Gastroesophageal sphincter (tissue), 4 donors: Measurements from ENCODE around the gene B4GALT6. TPM values are rescaled to one million over a fixed set of nuclear protein-coding genes. Genes with fewer than 3 reads are reported as not detected.

Experiments used
- ATAC-seq: fragments of 150-250 bp; one replicate; pipeline ENCODE4 v1.9.1; 2016; ENCODE audit warnings: mild to moderate bottlenecking, moderate library complexity
- H3K27ac ChIP-seq, 4 donors: fragments of 200-600 bp; sonication (generic) in 3 of 4; 1 replicate in 3 of 4; 2 replicates in 1 of 4; pipeline ENCODE4 v1.5.1; 2016 to 2019
- H3K27me3 ChIP-seq: fragments of 200-600 bp; sonication (generic); one replicate; pipeline ENCODE4 v1.5.1; 2019
- H3K36me3 ChIP-seq, 2 donors: fragments of 200-600 bp; sonication (generic); one replicate each; pipeline ENCODE4 v1.5.1; 2019; ENCODE audit warnings: control low read depth in 1 of 2
- H3K4me1 ChIP-seq, 3 donors: fragments of 200-600 bp; sonication (generic); 1 replicate in 2 of 3; 2 replicates in 1 of 3; pipeline ENCODE4 v1.5.1; 2016 to 2019; ENCODE audit warnings: control low read depth in 2 of 3
- H3K4me3 ChIP-seq, 2 donors: fragments of 200-600 bp; sonication (generic); one replicate each; pipeline ENCODE4 v1.5.1; 2019; ENCODE audit warnings: mild to moderate bottlenecking in 1 of 2, moderate library complexity in 1 of 2
- H3K9me3 ChIP-seq, 3 donors: fragments of 200-600 bp; sonication (generic); one replicate each; pipeline ENCODE4 v1.5.1; 2017 to 2019; ENCODE audit warnings: control low read depth in 2 of 3
- EP300 ChIP-seq: sonication (generic); formaldehyde crosslinking; IDR thresholded peaks from one replicate; pipeline ENCODE4 v1.6.1; 2017; ENCODE audit warnings: antibody characterized with exemption, mild to moderate bottlenecking
- POLR2A ChIP-seq, 2 donors: fragments of 450-650 bp; IDR thresholded peaks; one replicate each; pipeline ENCODE4 v1.6.1; 2017; ENCODE audit warnings: antibody characterized with exemption in 2 of 2, mild to moderate bottlenecking in 2 of 2, moderate library complexity in 1 of 2
- POLR2AphosphoS5 ChIP-seq: sonication (generic); formaldehyde crosslinking; IDR thresholded peaks from one replicate; pipeline ENCODE4 v1.6.1; 2017; ENCODE audit warnings: antibody characterized with exemption
- WGBS, 2 donors: methylation state at CpG; one replicate each; pipeline ENCODE4 v1.1.5; 2018; ENCODE audit warnings: low coverage in 1 of 2; 5-methylcytosine and 5-hydroxymethylcytosine counted together
- total RNA-seq, 4 donors: library from RNA; depleted of rRNA; stranded (reverse); fragments of >200 nt; gene quantifications; one replicate each; pipeline ENCODE4 v1.1.0, GENCODE V29; 2016
- TF ChIP-seq, protein P1 (sequence below), 4 experiments: fragments of 200-600 bp in 2 of 4; fragments of 450-650 bp in 2 of 4; sonication (generic) in 1 of 4; IDR thresholded peaks; one replicate each; pipeline ENCODE4 v1.5.1; 2017 to 2019; ENCODE audit warnings: antibody characterized with exemption in 4 of 4, mild to moderate bottlenecking in 2 of 4, moderate library complexity in 2 of 4

B4GALT6 gene
- total RNA-seq, 4 donors from 2014 or later = 3.0 to 12.0 (median 5.8) TPM

DNA sequence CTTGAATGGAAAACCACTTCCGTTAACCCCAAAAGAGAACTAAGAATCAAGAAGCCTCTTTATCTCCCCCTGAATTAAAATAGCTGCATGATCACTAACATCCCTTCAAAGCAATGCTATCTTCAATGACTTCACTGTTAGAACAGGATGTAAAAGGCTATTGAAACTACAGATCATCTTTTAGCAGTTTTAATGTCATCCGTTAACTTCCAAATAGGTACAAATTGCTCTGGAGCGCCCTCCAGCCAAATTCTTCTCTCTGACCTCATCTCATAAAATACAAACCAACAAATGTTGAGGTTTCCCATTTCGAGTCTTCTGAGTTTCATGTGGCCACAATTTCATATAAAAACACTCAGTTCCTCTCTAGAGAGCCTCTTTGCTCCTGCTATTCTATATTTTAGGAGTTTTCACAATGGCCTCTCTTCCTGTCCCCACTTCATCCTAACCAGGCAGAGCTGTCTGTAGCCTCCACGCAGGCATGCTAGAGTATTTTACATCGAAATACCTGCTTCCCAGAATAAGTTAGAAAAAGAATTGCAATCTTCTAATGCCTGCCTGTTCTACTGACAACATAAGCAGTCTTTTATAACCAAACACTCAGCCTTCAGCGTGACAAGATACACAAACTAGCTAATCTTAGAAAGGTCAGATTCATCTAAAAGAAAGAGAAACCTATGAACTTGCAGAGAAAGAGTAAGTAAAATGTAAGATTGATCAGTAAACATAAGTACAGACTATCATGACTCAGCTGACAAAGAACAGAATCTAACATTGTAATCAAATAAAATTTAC lies 37.9 kb downstream of the B4GALT6 start:
- TF ChIP-seq, protein P1, sequence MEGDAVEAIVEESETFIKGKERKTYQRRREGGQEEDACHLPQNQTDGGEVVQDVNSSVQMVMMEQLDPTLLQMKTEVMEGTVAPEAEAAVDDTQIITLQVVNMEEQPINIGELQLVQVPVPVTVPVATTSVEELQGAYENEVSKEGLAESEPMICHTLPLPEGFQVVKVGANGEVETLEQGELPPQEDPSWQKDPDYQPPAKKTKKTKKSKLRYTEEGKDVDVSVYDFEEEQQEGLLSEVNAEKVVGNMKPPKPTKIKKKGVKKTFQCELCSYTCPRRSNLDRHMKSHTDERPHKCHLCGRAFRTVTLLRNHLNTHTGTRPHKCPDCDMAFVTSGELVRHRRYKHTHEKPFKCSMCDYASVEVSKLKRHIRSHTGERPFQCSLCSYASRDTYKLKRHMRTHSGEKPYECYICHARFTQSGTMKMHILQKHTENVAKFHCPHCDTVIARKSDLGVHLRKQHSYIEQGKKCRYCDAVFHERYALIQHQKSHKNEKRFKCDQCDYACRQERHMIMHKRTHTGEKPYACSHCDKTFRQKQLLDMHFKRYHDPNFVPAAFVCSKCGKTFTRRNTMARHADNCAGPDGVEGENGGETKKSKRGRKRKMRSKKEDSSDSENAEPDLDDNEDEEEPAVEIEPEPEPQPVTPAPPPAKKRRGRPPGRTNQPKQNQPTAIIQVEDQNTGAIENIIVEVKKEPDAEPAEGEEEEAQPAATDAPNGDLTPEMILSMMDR (IDR thresholded peaks at IDR 0.05) = no peak
- TF ChIP-seq POLR2A (IDR thresholded peaks at IDR 0.05) (no peak), EP300 (no peak), POLR2AphosphoS5 (no peak)
- Histone ChIP-seq H3K27ac (peak overlapping the region in 3 of 4 donors; percentile 30 to 49 (median 48)), H3K4me3 (no peak overlapping the region), H3K4me1 (peaks cover 0 to 44% (median 12%) of the 10 kb centered on the region in 3 donors), H3K27me3 (no peaks in the 10 kb centered on the region), H3K36me3 (no peaks in the 10 kb centered on the region), H3K9me3 (no peaks in the 10 kb centered on the region)
- ATAC-seq = no peak
- 49 to 63% methylated on average over 5 to 7 of the region's 7 CpGs for WGBS, 2 donors

DNA sequence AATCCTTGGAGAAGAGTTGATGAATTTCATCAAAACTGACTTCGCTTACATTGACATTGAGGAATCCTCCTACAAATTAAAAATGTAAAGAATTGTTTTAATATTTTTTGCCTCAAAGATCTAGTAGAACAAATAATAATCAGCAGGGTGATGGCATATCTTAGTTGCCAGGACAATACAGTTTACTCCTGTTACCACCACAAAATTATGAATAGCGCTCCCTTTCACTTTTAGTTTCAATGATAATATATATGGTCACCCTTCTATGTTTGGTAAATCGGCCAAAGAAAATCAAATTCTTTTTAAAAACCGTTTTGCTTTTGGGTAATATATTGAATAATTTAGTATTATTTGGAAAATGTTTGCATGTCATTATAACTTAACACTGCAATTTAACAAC lies 39.0 kb downstream of the B4GALT6 start:
- peaks cover 0 to 44% (median 12%) of the 10 kb centered on the region in 3 donors for H3K4me1 ChIP-seq
- 90 to 94% methylated on average over 4 of the region's 4 CpGs for WGBS, 2 donors

DNA sequence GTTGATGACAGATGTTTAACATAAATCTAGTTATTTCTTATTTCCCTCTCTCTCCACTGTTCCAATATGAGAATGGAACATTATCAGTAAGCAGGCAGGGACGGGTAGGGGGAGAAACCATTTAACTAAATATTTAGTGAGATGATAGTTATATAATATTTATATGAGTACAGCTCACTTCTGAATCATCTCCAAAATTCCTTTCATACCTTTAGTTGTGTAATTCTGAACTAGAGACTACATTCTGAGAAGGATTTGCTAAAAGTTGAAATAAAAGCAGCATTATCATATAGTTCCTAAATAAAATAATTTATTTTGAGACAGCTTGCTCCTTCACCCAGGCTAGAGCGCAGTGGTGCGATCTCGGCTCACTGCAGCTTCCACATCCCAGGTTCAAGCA lies 41.4 kb downstream of the B4GALT6 start:
- Histone ChIP-seq H3K9me3 (no peaks in the 10 kb centered on the region), H3K4me3 (no peak overlapping the region), H3K27me3 (no peaks in the 10 kb centered on the region), H3K36me3 (no peaks in the 10 kb centered on the region), H3K4me1 (peaks cover 0 to 33% (median 12%) of the 10 kb centered on the region in 3 donors), H3K27ac (no peak overlapping the region)
- TF ChIP-seq, protein P1 (IDR thresholded peaks at IDR 0.05) = no peak
- TF ChIP-seq EP300 (no peak), POLR2A (IDR thresholded peaks at IDR 0.05) (no peak), POLR2AphosphoS5 (no peak)
- WGBS, 2 donors = 75 to 90% methylated on average over 4 of the region's 4 CpGs
- ATAC-seq = no peak

More for the DNA sequence above, 39.0 kb downstream of the B4GALT6 start:
- Histone ChIP-seq H3K36me3 (no peaks in the 10 kb centered on the region), H3K4me3 (no peak overlapping the region), H3K9me3 (no peaks in the 10 kb centered on the region), H3K27me3 (no peaks in the 10 kb centered on the region), H3K27ac (no peak overlapping the region)
- no peak for ATAC-seq
- TF ChIP-seq, protein P1 (IDR thresholded peaks at IDR 0.05) = no peak
- TF ChIP-seq POLR2AphosphoS5 = no peak
- no peak for TF ChIP-seq POLR2A (IDR thresholded peaks at IDR 0.05)

DNA sequence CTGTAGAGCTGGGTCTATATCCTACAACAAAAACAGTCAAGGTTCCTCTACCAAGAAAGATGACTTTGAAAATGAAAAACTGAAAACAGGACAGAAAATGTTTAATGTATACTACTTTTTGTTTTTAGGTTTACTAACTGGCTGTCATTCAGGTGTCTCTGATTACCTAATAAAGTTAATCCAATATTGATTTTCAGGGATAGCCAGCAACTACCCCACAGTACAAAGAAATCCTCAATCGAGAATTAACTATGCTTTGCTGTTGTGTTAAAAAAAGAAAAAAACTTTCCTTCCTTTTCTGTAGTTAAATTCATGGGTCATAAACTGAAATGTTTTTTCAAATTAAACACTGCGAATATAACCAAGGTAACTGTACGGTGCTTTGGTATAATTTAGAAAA lies 46.9 kb downstream of the B4GALT6 start:
- H3K36me3 ChIP-seq = no peaks in the 10 kb centered on the region
- WGBS, 2 donors = 81 to 91% methylated on average over 3 of the region's 3 CpGs
- H3K27me3 ChIP-seq = no peaks in the 10 kb centered on the region

More for the DNA sequence above, 46.9 kb downstream of the B4GALT6 start:
- H3K4me3 ChIP-seq = no peak overlapping the region
- H3K4me1 ChIP-seq = peaks cover 0 to 1% (median 0%) of the 10 kb centered on the region in 3 donors
- ATAC-seq = no peak
- TF ChIP-seq POLR2AphosphoS5 (no peak), EP300 (no peak), POLR2A (IDR thresholded peaks at IDR 0.05) (no peak)
- TF ChIP-seq, protein P1 (IDR thresholded peaks at IDR 0.05) = no peak
- H3K9me3 ChIP-seq = no peaks in the 10 kb centered on the region
- H3K27ac ChIP-seq = no peak overlapping the region
